Spinal cord (tissue), 4 donors: ENCODE results near the gene MCF2. TPM values are rescaled to one million over a fixed set of nuclear protein-coding genes. Genes with fewer than 3 reads are reported as not detected.

ENCODE experiments used
- polyA plus RNA-seq, 2 donors: library from polyadenylated mRNA; unstranded; fragments of 120-200 nt; gene quantifications; one replicate each; pipeline ENCODE4 v1.2.1, GENCODE V29; 2013; ENCODE audit not compliant: insufficient read length in 2 of 2
- small RNA-seq: library from RNA; depleted of rRNA; stranded (forward); fragments of <200 nt; gene quantifications from one replicate; pipeline ENCODE3, GENCODE V24; 2014; ENCODE audit warnings: low replicate concordance
- total RNA-seq, 2 donors: library from RNA; depleted of rRNA in 1 of 2; stranded (reverse); fragments of 120-200 nt in 1 of 2; fragments of >200 nt in 1 of 2; gene quantifications; one replicate each; pipeline versions ENCODE4 v1.2.3 to v1.2.4, GENCODE V29; 2013 to 2014

MCF2 gene
- total and polyA plus RNA-seq, 4 donors: 5.3 to 26.2 (median 13.3) TPM

Small RNA genes within 50 kb of the gene (small RNA-seq; reads per million reads assigned to genes)
- not detected for gene RF01210

Other genes with a start within 250 kb of the MCF2 start
- gene F9, start 177.4 kb downstream of the MCF2 start, total RNA-seq: not detected
- gene F9, start 177.4 kb downstream of the MCF2 start, polyA plus RNA-seq: not detected
- gene ATP11C, start 224.9 kb upstream of the MCF2 start, total RNA-seq: 10 to 100 TPM; 31.5 to 50.4 TPM
- 10 to 100 TPM; 25.6 to 27.7 TPM for gene ATP11C, start 224.9 kb upstream of the MCF2 start, polyA plus RNA-seq